ENCODE data around the gene ANKRD11. TPM values are rescaled to one million over a fixed set of nuclear protein-coding genes. Genes with fewer than 3 reads are reported as not detected.

ANKRD11 gene
- polyA plus RNA-seq, 6 donors from 2014 or later = 0.78 to 24.8 (median 10.1) TPM

DNA sequence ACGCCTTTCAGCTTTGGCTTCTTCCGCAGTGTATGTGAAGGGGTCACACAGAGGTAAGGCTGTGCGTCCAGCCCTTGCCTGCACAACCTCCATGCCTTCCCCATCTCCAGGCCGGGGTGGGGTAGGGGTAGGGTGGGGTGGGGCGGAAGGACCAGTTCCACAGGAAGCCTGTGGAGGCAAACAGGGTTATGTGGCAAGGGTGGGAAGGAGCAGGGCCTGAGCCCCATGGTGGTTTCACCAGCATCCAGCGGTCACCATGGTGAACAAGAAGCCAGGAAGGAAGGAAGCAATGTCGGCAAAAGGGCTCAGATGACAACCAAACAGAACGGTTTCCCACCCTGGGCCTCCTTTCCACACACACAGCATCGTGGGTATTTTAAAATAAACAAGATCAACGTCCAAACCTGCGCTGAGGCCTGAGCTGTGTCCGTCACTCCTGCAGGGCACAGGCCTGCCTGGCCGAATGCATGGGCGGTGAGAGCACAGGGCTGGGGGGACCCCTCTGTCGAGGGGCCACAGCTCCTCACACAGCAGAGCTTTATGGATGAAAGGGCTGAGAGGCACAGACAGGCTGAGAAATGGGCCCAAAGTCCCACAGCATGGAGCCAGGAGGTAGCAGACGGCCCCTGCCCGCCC is 192.3 kb downstream of the ANKRD11 start:
- DNase-seq = no peak
- Mint-ChIP-seq H3K9me3 (no peaks in the 10 kb centered on the region), H3K4me1 (peaks cover 26 to 34% (median 28%) of the 10 kb centered on the region in 3 donors), H3K4me3 (no peak overlapping the region), H3K27ac (peak overlapping the region in 1 of 6 donors; percentile 76), H3K27me3 (no peaks in the 10 kb centered on the region), H3K36me3 (peaks cover 7% of the 10 kb centered on the region in 2 donors)
- ATAC-seq (ENCODE audit: low read depth in 2 of 2) = no peak

- Mint-ChIP-seq H3K27ac (peak overlapping the region in 1 of 6 donors; percentile 4), H3K9me3 (no peaks in the 10 kb centered on the region), H3K4me3 (peak overlapping the region in 1 of 8 donors; percentile 5), H3K27me3 (no peaks in the 10 kb centered on the region), H3K36me3 (peaks cover under 1 to 7% of the 10 kb centered on the region in 2 donors), H3K4me1 (peaks cover 19 to 30% (median 23%) of the 10 kb centered on the region in 3 donors)
- ATAC-seq (ENCODE audit: low read depth in 2 of 2) (no peak), DNase-seq (no peak)
These were observed 193.0 kb downstream of the ANKRD11 start for GRCh38 chr16:89297156-89297874.

DNA sequence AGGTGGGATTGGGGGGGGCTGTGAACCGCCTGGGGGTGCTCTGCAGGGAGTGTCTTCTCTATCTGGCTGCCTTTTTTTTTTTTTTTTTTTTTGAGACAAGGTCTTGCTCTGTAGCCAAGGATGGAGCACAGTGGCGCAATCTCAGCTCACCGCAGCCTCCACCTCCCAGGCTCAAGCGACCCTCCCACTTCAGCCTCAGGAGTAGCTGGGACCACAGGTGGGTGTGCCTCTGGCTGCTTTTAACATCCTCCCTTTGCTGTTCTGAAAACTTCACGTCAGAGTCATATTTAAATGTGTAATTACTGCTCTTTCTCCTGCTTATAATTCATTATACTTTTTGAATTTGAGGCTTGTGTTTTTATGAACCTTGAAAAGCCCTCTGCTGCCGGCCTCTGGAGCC is 194.4 kb downstream of the ANKRD11 start:
- peak overlapping the region in 3 of 6 donors; percentile 56 to 74 (median 59) for H3K27ac Mint-ChIP-seq
- no peak overlapping the region for H3K4me3 Mint-ChIP-seq
- H3K36me3 Mint-ChIP-seq = peaks cover 0 to 7% of the 10 kb centered on the region in 2 donors
- peaks cover 23 to 33% (median 30%) of the 10 kb centered on the region in 3 donors for H3K4me1 Mint-ChIP-seq
- ATAC-seq (ENCODE audit: low read depth in 2 of 2) (no peak), DNase-seq (no peak)
- no peaks in the 10 kb centered on the region for H3K27me3 Mint-ChIP-seq
- H3K9me3 Mint-ChIP-seq = no peaks in the 10 kb centered on the region

DNA sequence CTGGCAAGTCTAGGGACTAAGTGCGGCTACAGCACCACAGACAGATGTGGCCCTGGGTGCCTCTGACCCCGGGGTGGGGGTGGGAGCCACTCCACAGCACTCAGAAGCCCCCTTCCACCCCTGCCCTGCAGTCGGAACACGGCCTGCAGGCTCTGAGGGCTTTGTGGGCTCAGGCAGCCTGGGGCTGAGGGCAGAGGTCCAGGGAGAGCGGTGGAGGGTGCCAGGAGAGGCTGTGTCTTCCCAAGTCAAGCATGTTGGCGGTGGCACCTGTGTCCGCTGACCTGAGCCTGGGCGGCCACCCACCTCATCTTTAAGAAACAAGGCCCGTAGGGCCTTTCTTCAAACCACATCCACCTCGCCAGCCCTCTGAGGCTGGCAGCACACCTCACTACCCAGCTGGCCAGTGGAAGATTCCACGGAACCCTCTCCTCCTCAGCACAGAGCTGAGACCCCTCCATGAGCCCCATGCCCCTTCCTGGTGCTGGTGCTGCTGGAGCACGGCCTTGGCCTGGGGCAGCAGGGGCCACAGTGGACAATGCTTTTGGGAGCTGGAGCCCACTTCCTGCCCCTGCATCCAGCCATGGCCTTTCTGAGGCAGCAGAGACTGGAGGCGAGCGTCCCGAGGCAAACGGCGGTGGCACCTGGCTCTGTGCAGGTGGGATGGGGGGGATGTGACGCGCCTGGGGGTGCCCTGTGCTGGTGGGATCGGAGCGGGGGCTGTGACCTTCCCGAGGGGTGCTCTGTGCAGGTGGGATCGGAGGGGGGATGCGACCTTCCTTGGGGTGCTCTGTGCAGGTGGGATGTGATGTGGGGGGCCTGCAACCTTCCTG is 195.1 kb downstream of the ANKRD11 start:
- Mint-ChIP-seq H3K4me3 (no peak overlapping the region), H3K9me3 (no peaks in the 10 kb centered on the region), H3K27me3 (no peaks in the 10 kb centered on the region), H3K27ac (peak overlapping the region in 1 of 6 donors; percentile 81), H3K36me3 (peaks cover 0 to 7% of the 10 kb centered on the region in 2 donors), H3K4me1 (peaks cover 18 to 33% (median 30%) of the 10 kb centered on the region in 3 donors)
- DNase-seq (no peak), ATAC-seq (ENCODE audit: low read depth in 2 of 2) (no peak)

GRCh38 chr16:89294486-89294885 is 195.9 kb downstream of the ANKRD11 start:
- peak overlapping the region in 1 of 8 donors; percentile 66 for H3K4me3 Mint-ChIP-seq
- peak overlapping the region in 2 of 6 donors; percentile 26 to 39 for H3K27ac Mint-ChIP-seq
- ATAC-seq (ENCODE audit: low read depth in 2 of 2) = no peak
- no peak for DNase-seq
- H3K27me3 Mint-ChIP-seq = no peaks in the 10 kb centered on the region
- H3K4me1 Mint-ChIP-seq = peaks cover 22 to 34% (median 34%) of the 10 kb centered on the region in 3 donors
- peaks cover 0 to 7% of the 10 kb centered on the region in 2 donors for H3K36me3 Mint-ChIP-seq
- H3K9me3 Mint-ChIP-seq = no peaks in the 10 kb centered on the region

DNA sequence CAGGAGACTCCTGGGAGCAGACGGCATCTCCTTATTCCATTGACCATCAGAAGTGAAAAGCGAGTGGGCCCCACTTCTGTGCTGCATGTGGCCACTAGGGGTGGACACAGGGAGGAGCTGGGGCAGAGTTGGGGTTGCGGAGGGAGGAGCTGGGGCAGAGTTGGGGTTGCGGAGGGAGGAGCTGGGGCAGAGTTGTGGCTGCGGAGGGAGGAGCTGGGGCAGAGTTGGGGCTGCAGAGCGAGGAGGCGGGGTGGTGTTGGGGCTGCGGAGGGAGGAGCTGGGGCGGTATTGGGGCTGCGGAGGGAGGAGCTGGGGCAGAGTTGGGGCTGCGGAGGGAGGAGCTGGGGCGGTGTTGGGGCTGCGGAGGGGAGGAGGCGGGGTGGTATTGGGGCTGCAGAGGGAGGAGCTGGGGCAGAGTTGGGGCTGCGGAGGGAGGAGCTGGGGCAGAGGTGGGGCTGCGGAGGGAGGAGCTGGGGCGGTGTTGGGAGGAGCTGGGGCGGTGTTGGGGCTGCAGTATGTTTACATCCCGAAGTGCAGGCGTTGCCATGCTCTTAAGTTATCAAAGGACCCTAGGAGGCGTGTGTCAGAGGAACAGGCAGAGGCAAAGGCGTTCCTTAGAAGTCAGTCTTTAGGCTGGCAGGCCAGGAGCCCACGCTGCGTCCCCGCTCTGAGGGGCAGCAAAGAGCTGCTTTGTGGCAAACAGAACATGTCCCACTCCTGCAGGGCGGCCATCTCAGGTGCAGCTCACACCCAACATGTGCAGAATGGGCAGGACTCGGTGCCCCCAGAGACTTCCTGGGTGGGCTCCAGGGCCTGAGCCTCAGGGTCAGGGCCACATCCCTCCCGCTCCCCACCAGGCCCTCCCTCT is 196.9 kb downstream of the ANKRD11 start:
- no peak overlapping the region for H3K4me3 Mint-ChIP-seq
- DNase-seq (no peak), ATAC-seq (ENCODE audit: low read depth in 2 of 2) (no peak)
- no peaks in the 10 kb centered on the region for H3K27me3 Mint-ChIP-seq
- H3K9me3 Mint-ChIP-seq = no peaks in the 10 kb centered on the region
- no peak overlapping the region for H3K27ac Mint-ChIP-seq
- H3K4me1 Mint-ChIP-seq = peaks cover 23 to 32% (median 28%) of the 10 kb centered on the region in 3 donors
- peaks cover 0 to 7% of the 10 kb centered on the region in 2 donors for H3K36me3 Mint-ChIP-seq

GRCh38 chr16:89292443-89293078 is 197.8 kb downstream of the ANKRD11 start:
- no peak for DNase-seq
- peaks cover 21 to 25% (median 22%) of the 10 kb centered on the region in 3 donors for H3K4me1 Mint-ChIP-seq
- no peaks in the 10 kb centered on the region for H3K9me3 Mint-ChIP-seq
- no peak overlapping the region for H3K4me3 Mint-ChIP-seq
- no peaks in the 10 kb centered on the region for H3K27me3 Mint-ChIP-seq
- peaks cover 0 to 3% of the 10 kb centered on the region in 2 donors for H3K36me3 Mint-ChIP-seq
- no peak for ATAC-seq (ENCODE audit: low read depth in 2 of 2)
- peak overlapping the region in 1 of 6 donors; percentile 54 for H3K27ac Mint-ChIP-seq

- peak overlapping the region in 1 of 8 donors; percentile 29 for H3K4me3 Mint-ChIP-seq
- no peaks in the 10 kb centered on the region for H3K36me3 Mint-ChIP-seq
- no peaks in the 10 kb centered on the region for H3K9me3 Mint-ChIP-seq
- H3K4me1 Mint-ChIP-seq = peaks cover 16 to 21% (median 19%) of the 10 kb centered on the region in 3 donors
- DNase-seq = no peak
- no peaks in the 10 kb centered on the region for H3K27me3 Mint-ChIP-seq
- ATAC-seq (ENCODE audit: low read depth in 2 of 2) = no peak
- H3K27ac Mint-ChIP-seq = peak overlapping the region in 4 of 6 donors; percentile 15 to 74 (median 48)
These were observed 198.6 kb downstream of the ANKRD11 start for GRCh38 chr16:89291776-89292175.

GRCh38 chr16:89291363-89291762 is 199.0 kb downstream of the ANKRD11 start:
- ATAC-seq (ENCODE audit: low read depth in 2 of 2) = no peak
- Mint-ChIP-seq H3K4me1 (peaks cover 14 to 17% (median 17%) of the 10 kb centered on the region in 3 donors), H3K9me3 (no peaks in the 10 kb centered on the region), H3K27me3 (no peaks in the 10 kb centered on the region), H3K4me3 (peak overlapping the region in 1 of 8 donors; percentile 29), H3K36me3 (no peaks in the 10 kb centered on the region), H3K27ac (peak overlapping the region in 3 of 6 donors; percentile 42 to 74 (median 43))
- no peak for DNase-seq

DNA sequence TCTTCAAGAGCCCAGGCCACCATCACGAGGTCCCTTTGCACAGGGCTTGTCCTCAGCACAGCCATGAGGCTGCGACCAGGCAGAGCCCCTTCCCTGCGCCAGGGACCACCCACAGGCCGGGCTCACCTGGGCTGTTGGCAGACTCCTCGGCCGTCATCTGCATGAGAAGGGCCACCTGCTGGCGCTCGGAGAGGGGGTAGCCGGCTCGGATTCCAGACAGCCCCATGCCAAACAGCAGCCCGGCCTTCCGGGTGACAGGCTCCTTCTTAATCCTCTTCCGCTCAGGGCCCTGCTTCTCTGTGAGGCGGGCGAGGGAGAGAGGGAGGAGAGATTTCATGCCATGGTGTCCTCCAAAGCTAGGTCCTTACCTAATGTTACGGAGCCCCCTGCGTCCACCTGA is 199.5 kb downstream of the ANKRD11 start:
- Mint-ChIP-seq H3K4me1 (peaks cover 11 to 14% (median 13%) of the 10 kb centered on the region in 3 donors), H3K36me3 (no peaks in the 10 kb centered on the region), H3K4me3 (no peak overlapping the region), H3K9me3 (no peaks in the 10 kb centered on the region), H3K27me3 (no peaks in the 10 kb centered on the region), H3K27ac (peak overlapping the region in 1 of 6 donors; percentile 94)
- DNase-seq = no peak
- ATAC-seq (ENCODE audit: low read depth in 2 of 2) = no peak

- Mint-ChIP-seq H3K9me3 (no peaks in the 10 kb centered on the region), H3K27me3 (no peaks in the 10 kb centered on the region), H3K4me1 (peaks cover 11 to 13% (median 13%) of the 10 kb centered on the region in 3 donors), H3K36me3 (no peaks in the 10 kb centered on the region), H3K27ac (peak overlapping the region in 1 of 6 donors; percentile 94), H3K4me3 (no peak overlapping the region)
- no peak for ATAC-seq (ENCODE audit: low read depth in 2 of 2)
- DNase-seq = no peak
These were observed 199.9 kb downstream of the ANKRD11 start for GRCh38 chr16:89290472-89290871.
